Jurkat, Clone E6-1 (cell line): ENCODE measurements around the gene PPP1R9B.
A peak's percentile ranks its signal among the peaks of the same experiment; 100 is the strongest.

Source experiments
- DNase-seq: peaks from one replicate; pipeline ENCODE4 v3.0.0-alpha.2; 2011; ENCODE audit warnings: low read depth, low spot score
- H3K4me3 ChIP-seq: 2 replicates; pipeline ENCODE4 v1.5.1; 2011; ENCODE audit warnings: mild to moderate bottlenecking, low read length, control low read depth, moderate library complexity

PPP1R9B gene

DNA sequence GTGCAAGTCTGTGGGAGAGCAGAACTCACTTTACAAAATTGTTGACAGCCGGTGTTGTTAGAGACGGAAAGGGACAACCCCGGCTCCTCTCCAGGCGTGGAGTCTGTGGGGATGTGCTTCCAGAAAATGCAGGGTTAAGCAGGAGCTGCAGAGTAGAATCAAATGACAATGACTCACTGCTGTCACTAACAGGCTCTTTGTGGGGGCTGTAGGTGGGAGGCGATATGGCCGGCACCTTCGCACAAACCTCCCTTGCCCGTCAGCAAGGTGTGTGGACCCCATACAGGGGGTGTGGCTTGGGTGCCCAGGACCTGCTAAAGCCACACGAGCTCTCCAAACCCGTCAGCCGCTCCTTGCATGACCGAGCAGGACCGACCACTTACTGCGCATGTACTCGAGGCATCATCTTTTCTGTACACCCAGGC lies 49.5 kb downstream of the PPP1R9B start:
- H3K4me3 ChIP-seq: no peak overlapping the region
- DNase-seq: no peak

GRCh38 chr17:50100480-50100883 lies 50.0 kb downstream of the PPP1R9B start:
- DNase-seq: no peak

DNA sequence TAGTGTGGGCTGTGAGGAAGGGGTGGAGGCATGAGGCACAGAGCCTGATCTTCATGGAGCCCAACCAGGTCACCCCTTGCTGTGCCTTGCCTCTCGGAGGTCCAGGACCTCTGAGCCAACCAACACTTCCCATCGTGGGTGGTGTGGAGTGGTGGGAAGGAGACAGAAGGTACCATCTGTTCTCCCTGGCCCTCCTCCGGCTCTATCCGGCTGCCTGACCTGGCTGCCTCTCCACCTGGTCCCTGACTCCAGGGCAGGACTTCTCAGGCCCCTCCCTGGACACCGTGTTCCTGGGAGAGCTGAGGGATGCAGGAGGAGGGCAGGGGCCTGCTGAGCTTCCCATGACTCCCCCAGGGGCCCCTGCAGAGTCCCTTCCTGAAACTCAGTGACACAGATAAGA lies 51.5 kb downstream of the PPP1R9B start:
- no peak for DNase-seq
- no peak overlapping the region for H3K4me3 ChIP-seq

More at GRCh38 chr17:50100480-50100883, 50.0 kb downstream of the PPP1R9B start:
- no peak overlapping the region for H3K4me3 ChIP-seq

DNA sequence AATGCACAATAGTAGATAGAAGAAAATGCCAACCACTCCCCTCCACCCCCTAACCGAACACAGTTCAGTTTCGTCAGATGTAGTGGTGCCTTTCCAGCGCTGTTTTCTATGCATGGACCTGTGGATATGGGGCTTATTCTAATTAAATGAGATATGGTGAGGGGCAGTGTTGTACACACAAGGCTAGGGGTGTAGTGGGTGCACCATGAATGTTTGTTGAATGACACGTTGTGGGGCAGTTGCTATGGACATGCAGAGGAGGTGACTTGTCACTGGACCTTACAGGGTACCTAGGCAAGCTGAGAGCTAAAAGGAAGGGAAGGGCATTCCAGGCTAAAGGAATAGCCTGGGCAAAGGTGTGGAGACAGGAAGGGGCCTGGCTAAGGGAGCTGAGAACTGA lies 51.9 kb downstream of the PPP1R9B start:
- DNase-seq: no peak
- no peak overlapping the region for H3K4me3 ChIP-seq

DNA sequence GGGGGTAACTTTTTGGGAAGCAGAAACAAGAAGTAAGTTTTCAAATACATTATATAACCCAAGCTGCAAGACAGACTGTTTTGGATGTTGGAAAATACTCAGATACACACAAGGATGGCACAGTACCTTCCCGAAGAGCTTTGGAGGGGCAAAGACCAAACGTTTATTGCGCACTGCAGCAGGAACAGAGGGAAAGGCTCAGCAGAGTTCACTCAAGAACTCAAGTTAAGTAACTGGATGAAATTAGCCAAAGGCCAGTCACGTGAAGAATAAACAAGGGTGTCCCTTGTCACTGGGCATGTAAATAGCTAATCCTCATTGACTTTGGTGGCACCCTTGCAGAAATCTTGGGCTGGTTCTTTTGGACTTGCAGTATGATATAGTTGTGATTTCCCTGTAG lies 52.6 kb downstream of the PPP1R9B start:
- no peak overlapping the region for H3K4me3 ChIP-seq

GRCh38 chr17:50097455-50097854 lies 53.0 kb downstream of the PPP1R9B start:
- DNase-seq: no peak

More for the DNA sequence above, 52.6 kb downstream of the PPP1R9B start:
- no peak for DNase-seq

GRCh38 chr17:50096758-50097157 lies 53.7 kb downstream of the PPP1R9B start:
- no peak for DNase-seq
- no peak overlapping the region for H3K4me3 ChIP-seq

More at GRCh38 chr17:50097455-50097854, 53.0 kb downstream of the PPP1R9B start:
- H3K4me3 ChIP-seq: no peak overlapping the region

GRCh38 chr17:50096092-50096491 lies 54.4 kb downstream of the PPP1R9B start:
- H3K4me3 ChIP-seq: peak overlapping the region; percentile 84
- no peak for DNase-seq

DNA sequence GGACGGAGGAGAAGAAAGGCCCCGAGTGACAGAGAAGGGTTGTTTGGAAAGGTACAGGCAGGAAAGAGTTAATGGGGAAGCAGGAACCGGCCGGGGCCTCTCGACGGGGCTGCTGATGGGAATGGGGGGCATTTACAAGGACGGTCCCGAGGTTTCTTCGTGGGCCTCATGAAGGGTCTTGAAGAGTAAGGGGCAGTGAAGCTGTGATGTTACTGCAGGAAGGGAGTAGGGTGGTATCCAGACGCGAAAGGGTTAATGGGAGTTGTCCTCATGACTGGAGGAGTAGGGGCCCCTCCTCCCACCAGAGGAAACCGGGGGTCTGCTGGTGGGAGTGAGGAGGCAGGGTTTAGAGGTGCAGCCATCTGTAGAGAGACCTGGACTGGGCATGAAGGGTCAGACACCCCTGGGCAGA lies 54.8 kb downstream of the PPP1R9B start:
- H3K4me3 ChIP-seq: peak overlapping the region; percentile 84
- no peak for DNase-seq

DNA sequence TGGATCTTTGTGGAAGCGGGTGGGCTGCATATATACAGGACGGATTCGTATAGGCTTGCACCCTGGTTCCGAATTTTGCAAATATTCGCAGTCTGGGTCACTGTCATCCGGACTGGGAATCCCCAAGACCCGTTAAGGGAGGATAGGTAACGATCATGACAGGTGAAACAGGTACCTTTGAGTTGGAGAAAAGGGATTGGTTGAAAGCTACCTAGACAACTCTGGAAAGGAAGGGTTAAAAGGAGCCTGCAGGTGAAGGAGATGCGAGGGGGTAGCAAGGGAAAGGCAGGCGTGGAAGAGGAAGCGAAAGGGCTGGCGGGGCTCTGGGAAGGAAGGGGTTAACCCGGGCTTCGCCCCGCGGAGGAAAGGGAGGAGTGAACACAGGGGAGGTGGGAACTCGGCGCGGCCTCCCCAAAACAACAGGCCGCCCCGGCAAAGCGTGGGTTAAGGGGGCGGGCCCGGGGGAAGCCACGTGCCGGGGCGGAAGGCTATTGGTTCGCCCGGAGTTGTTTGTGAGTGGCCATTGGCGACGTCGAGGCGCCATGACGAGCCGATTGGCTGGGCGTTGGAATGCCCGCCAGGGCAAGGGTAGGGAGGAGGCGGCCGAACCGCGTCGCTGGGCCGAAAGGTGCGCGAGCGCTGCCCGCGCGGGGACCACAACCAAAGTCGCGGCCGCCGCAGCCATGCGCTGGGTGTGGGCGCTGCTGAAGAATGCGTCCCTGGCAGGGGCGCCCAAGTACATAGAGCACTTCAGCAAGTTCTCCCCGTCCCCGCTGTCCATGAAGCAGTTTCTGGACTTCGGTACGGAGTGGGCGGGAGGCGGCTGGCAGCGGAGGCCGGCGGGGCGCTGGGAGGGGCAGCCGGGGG lies 55.5 kb downstream of the PPP1R9B start, which contains the start of gene PDK2:
Gene PDK2 (plus strand): TSS at position 599 of the 867 bp plus-strand sequence. CDS start 85 bp downstream, at position 684.
- peak within 1 kb of the TSS; percentile 84 for H3K4me3 ChIP-seq
- peak; percentile 93 for DNase-seq

- DNase-seq: peak; percentile 81
- peak overlapping the region; percentile 84 for H3K4me3 ChIP-seq
Measured at GRCh38 chr17:50094243-50094752, 56.2 kb downstream of the PPP1R9B start.

DNA sequence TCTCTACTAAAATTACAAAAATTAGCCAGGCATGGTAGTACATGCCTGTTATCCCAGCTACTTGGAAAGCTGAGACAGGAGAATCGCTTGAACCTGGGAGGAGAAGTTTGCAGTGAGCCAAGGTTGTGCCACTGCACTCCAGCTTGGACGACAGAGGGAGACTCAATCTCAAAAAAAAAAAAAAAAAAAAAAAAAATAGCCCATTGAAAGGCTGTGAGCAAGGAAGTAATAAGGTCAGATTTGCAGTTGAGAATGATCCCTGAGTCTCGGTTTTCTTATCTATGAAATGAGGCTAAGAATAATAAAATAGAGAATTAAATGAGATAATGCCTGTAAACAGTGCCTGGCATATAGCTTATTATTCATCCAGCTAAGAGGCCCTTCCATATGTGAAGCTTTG lies 56.7 kb downstream of the PPP1R9B start:
- no peak for DNase-seq
- H3K4me3 ChIP-seq: no peak overlapping the region; the same call in 1 of the 2 replicates

DNA sequence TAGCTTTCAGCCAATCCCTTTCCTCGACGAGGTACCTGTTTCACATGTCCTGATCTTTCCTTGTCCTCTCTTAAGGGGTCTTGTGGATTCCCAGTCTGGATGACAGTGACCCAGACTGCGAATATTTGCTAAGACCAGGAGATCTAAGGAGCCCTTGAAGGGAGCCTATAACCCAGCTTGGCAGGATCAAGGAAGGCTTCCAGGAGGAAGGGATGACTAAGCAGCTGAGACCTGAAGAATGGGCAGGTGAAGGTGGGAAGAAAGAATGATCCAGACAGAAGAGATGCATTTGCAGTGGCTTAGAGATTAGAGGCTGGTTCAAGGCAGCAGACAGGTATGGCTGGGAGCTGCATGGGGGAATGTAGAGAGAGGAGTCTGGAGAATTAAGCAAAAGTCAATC lies 57.2 kb downstream of the PPP1R9B start:
- no peak overlapping the region for H3K4me3 ChIP-seq
- DNase-seq: no peak

DNA sequence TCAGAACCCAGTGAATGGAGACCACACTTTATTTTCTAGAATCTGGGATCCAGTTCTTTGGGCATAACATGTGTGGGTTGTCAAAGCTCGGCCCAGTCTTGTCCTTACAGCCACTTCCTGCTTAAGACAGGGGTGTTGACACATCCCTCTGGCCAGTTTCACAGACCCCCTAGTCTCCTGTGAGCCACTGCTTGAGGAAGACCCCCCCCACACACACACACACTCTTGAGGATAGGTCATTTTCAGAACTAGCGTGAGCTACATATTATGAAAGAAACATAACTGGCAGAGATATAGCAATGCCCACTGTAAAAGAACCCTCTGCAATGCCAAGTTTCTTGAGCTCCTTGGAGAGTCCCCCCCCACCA lies 58.6 kb downstream of the PPP1R9B start:
- no peak overlapping the region for H3K4me3 ChIP-seq
- no peak for DNase-seq

DNA sequence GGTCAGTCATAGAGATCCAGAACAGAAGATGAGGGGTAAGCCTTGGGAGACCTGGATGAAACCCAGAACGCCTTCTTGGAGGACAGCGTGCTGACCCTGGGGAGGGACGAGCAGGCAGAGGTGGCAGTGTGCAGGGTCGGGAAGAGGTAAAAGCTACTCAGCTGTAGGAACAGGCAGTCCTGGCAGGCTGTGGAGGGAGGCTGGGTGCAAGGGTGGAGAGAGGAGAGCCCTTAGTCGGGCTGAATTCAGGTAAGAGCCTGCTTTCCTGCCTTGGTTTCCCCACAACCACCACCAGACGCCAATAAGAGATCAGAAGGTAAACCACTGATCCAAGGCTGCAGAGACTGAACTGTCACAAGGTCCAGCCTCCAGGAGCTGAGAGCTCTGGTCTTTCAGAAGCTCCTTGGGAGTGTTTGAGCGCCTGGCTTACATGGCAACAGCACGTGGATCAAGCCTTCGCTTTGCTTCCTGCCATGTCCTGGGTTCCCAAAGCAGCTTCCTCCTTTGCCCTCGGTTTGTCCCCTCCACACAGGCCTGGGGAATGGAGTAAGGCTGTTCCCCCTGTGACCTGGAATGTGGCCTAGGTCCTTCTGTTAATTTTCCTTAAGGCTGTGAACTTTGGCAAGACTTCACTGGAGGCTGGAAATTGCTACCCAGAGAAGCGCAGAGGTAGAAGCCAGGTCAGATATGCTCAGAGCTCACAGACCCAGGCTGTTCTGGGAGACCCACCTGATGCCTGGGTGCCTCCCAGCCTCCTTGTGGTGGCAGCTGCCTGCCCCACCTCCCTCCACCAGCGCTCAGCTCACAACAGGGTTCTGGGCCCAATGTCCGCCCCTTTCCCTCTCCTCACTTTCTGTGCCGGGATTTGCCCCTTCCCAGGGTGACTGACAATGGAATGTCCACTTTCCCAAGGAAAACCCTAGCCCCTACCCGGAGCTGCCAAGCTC lies 59.2 kb downstream of the PPP1R9B start:
- H3K4me3 ChIP-seq: no peak overlapping the region
- DNase-seq: no peak

GRCh38 chr17:50090071-50090470 lies 60.4 kb downstream of the PPP1R9B start:
- no peak overlapping the region for H3K4me3 ChIP-seq
- no peak for DNase-seq

DNA sequence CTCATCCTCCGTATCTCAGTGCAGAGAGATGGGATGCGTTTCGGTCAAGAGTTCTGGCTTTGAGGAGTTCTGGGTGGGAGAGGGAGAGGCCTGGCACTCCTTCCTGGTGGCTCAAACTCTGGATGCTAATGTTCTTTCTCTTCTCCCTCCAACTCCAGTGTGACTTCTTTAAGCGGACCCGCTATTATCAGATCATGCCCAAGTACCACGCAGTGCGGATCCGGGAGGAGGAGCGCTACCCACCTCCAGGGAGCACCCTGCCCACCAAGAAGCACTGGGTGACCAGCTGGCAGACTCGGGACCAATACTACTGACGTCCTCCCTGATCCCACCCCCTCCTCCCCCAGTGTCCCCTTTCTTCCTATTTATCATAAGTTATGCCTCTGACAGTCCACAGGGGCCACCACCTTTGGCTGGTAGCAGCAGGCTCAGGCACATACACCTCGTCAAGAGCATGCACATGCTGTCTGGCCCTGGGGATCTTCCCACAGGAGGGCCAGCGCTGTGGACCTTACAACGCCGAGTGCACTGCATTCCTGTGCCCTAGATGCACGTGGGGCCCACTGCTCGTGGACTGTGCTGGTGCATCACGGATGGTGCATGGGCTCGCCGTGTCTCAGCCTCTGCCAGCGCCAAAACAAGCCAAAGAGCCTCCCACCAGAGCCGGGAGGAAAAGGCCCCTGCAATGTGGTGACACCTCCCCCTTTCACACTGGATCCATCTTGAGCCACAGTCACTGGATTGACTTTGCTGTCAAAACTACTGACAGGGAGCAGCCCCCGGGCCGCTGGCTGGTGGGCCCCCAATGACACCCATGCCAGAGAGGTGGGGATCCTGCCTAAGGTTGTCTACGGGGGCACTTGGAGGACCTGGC lies 61.3 kb downstream of the PPP1R9B start:
- no peak for DNase-seq
- no peak overlapping the region for H3K4me3 ChIP-seq

DNA sequence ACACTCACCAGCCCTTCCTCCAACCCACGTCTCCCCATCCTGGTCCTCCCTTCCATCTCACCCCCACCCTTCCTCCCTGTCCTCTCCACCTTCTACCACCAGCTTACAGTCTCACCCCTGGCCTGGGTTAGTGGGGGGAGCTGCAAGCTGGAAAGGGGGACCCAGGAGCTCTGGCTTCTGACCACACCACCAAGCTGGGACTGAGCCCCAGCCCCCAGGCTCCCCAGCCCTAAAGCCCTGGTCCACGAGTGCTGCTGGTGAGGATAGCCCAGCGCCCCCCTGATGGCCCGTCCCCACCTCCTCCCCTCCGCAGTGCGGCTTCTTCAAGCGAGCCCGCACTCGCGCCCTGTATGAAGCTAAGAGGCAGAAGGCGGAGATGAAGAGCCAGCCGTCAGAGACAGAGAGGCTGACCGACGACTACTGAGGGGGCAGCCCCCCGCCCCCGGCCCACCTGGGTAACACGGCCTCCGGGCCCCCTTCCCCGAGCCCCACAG lies 62.5 kb downstream of the PPP1R9B start:
- DNase-seq: no peak
- no peak overlapping the region for H3K4me3 ChIP-seq
